HepG2 (cell line): ENCODE data around the gene NDUFB7. TPM values are rescaled to one million over a fixed set of nuclear protein-coding genes. Genes with fewer than 3 reads are reported as not detected.

Experiments used
- ATAC-seq: fragments of 200-7000 bp; cut with Tn5 transposase; 3 replicates; pipeline ENCODE4 v1.9.1; 2020; ENCODE audit warnings: mild to moderate bottlenecking, moderate library complexity
- BruUV-seq: library from RNA; stranded (reverse); fragments of 400-500 nt; replicated peaks from 2 replicates; lab custom pipeline; 2021; lab: Mats Ljungman, UMichigan
- CTCF ChIA-PET: fragments of 300-600 bp; formaldehyde crosslinking; extraction: SDS; loops from one replicate; lab custom pipeline; 2021; ENCODE audit warnings: low total read pairs, inconsistent platforms, low intra/inter-chr PET ratio; lab: Yijun Ruan, JAX
- POLR2A ChIA-PET: fragments of 350-600 bp; sonication (Branson Sonifier 250); formaldehyde crosslinking; loops from one replicate; lab custom pipeline; 2020; ENCODE audit warnings: antibody characterized with exemption, inconsistent platforms; lab: Yijun Ruan, JAX
- DNase-seq: peaks from one replicate; pipeline ENCODE4 v3.0.0-alpha.2; 2015; ENCODE audit warnings: low spot score
- FAIRE-seq: peaks from 3 replicates; lab custom pipeline; 2011; peaks lifted over from hg19 to GRCh38; lab: Jason Lieb, UNC
- H2AFZ ChIP-seq: one replicate; pipeline ENCODE4 v1.6.1; 2011; ENCODE audit warnings: low read length, inconsistent platforms
- H3K27ac ChIP-seq: fragments of 300-600 bp; 3 replicates; pipeline ENCODE4 v1.8.0; 2011; ENCODE audit warnings: mixed run types, mild to moderate bottlenecking, mixed read lengths, low read length, inconsistent platforms; ENCODE audit not compliant: insufficient read depth; ENCODE audit errors: extremely low read length
- H3K27me3 ChIP-seq, 2 experiments: fragments of 200-600 bp in 1 of 2; 2 replicates in 1 of 2; 3 replicates in 1 of 2; pipeline versions ENCODE4 v1.6.0 to v1.8.0; 2011; ENCODE audit warnings: low read length in 2 of 2, mild to moderate bottlenecking in 2 of 2, moderate library complexity in 2 of 2, inconsistent platforms in 1 of 2; ENCODE audit not compliant: insufficient read depth in 2 of 2, control insufficient read depth in 1 of 2
- H3K36me3 ChIP-seq, 2 experiments: fragments of 200-600 bp in 1 of 2; replicated peaks in 1 of 2; 2 replicates in 1 of 2; 3 replicates in 1 of 2; pipeline versions ENCODE4 v1.5.1 to v1.8.0; 2011; ENCODE audit warnings: low read length in 2 of 2, inconsistent platforms in 1 of 2; ENCODE audit not compliant: insufficient read depth in 2 of 2, control insufficient read depth in 1 of 2
- H3K4me1 ChIP-seq: 2 replicates; pipeline ENCODE4 v1.5.1; 2012; ENCODE audit warnings: low read length, inconsistent platforms; ENCODE audit not compliant: insufficient read depth
- H3K4me2 ChIP-seq: 2 replicates; pipeline ENCODE4 v1.6.0; 2011; ENCODE audit warnings: low read depth, low read length, inconsistent platforms
- H3K4me3 ChIP-seq, 3 experiments: fragments of 200-600 bp in 1 of 3; sonication (generic), shearing (Covaris generic) in 1 of 3; replicated peaks in 1 of 3; 2 replicates each; pipeline ENCODE4 v1.5.1; 2011 to 2016; ENCODE audit warnings: low read length in 3 of 3, inconsistent platforms in 2 of 3, low read depth in 2 of 3, mild to moderate bottlenecking in 2 of 3, control low read depth in 1 of 3, mixed read lengths in 1 of 3; ENCODE audit not compliant: insufficient read depth in 1 of 3
- H3K79me2 ChIP-seq: one replicate; pipeline ENCODE4 v1.6.1; 2011; ENCODE audit warnings: low read length, inconsistent platforms; ENCODE audit not compliant: insufficient read depth
- H3K9ac ChIP-seq: 2 replicates; pipeline ENCODE4 v1.6.0; 2011; ENCODE audit warnings: mild to moderate bottlenecking, low read depth, low read length, inconsistent platforms; ENCODE audit not compliant: insufficient read depth
- H3K9me3 ChIP-seq: 2 replicates; pipeline ENCODE4 v1.5.1; 2012; ENCODE audit warnings: mild to moderate bottlenecking, low read length
- H4K20me1 ChIP-seq: 2 replicates; pipeline ENCODE4 v1.6.0; 2011; ENCODE audit warnings: inconsistent platforms, mild to moderate bottlenecking, low read length, moderate library complexity; ENCODE audit not compliant: insufficient read depth
- ATF4 ChIP-seq, 2 experiments: fragments of 450-650 bp in 1 of 2; sonication (generic) in 1 of 2; formaldehyde crosslinking; IDR thresholded peaks; 2 replicates each; pipeline versions ENCODE4 v1.5.0 to v1.8.0; 2020 to 2022; ENCODE audit warnings: mild to moderate bottlenecking in 1 of 2, missing genetic modification reagents in 1 of 2
- CSRNP1 ChIP-seq: sonication (generic); formaldehyde crosslinking; IDR thresholded peaks from 2 replicates; pipeline ENCODE4 v1.8.1; 2023; ENCODE audit warnings: mild to moderate bottlenecking, missing genetic modification reagents
- GABPB1 ChIP-seq: IDR thresholded peaks from 2 replicates; pipeline ENCODE4 v1.6.1; 2016; ENCODE audit warnings: mild to moderate bottlenecking, missing genetic modification reagents, moderate library complexity, missing compliant biosample characterization
- KLF15 ChIP-seq: sonication (generic); formaldehyde crosslinking; IDR thresholded peaks from 2 replicates; pipeline ENCODE4 v1.8.1; 2023; ENCODE audit warnings: borderline replicate concordance, mild to moderate bottlenecking, inconsistent platforms, missing genetic modification reagents, mixed read lengths
- NFKBIZ ChIP-seq: IDR thresholded peaks from 2 replicates; pipeline ENCODE4 v1.6.1; 2018; ENCODE audit warnings: missing genetic modification reagents, missing compliant biosample characterization
- NFYC ChIP-seq: IDR thresholded peaks from 2 replicates; pipeline ENCODE4 v1.6.1; 2016; ENCODE audit warnings: missing genetic modification reagents, missing compliant biosample characterization
- PAWR ChIP-seq: sonication (generic); formaldehyde crosslinking; IDR thresholded peaks from 2 replicates; pipeline ENCODE4 v1.4.0; 2020; ENCODE audit warnings: missing genetic modification reagents, mild to moderate bottlenecking, borderline replicate concordance
- PAX8 ChIP-seq: sonication (generic); formaldehyde crosslinking; IDR thresholded peaks from 2 replicates; pipeline ENCODE4 v1.8.0; 2022; ENCODE audit warnings: mild to moderate bottlenecking, missing genetic modification reagents, borderline replicate concordance
- POGK ChIP-seq: sonication (generic); formaldehyde crosslinking; conservative IDR thresholded peaks from 2 replicates; pipeline ENCODE4 v1.8.0; 2022; ENCODE audit warnings: mild to moderate bottlenecking, moderate library complexity, missing genetic modification reagents
- SKI ChIP-seq: fragments of 450-650 bp; IDR thresholded peaks from one replicate; pipeline ENCODE4 v1.6.1; 2018; ENCODE audit warnings: mild to moderate bottlenecking; ENCODE audit not compliant: partially characterized antibody
- TOPORS ChIP-seq: sonication (generic); formaldehyde crosslinking; IDR thresholded peaks from 2 replicates; pipeline ENCODE4 v1.8.0; 2023; ENCODE audit warnings: mild to moderate bottlenecking, missing genetic modification reagents
- ZBTB1 ChIP-seq: sonication (generic); formaldehyde crosslinking; IDR thresholded peaks from 2 replicates; pipeline ENCODE4 v1.4.0; 2020; ENCODE audit warnings: missing genetic modification reagents, borderline replicate concordance
- ZBTB25 ChIP-seq: IDR thresholded peaks from 2 replicates; pipeline ENCODE4 v1.6.1; 2018; ENCODE audit warnings: missing genetic modification reagents
- ZNF629 ChIP-seq: sonication (generic); formaldehyde crosslinking; conservative IDR thresholded peaks from 2 replicates; pipeline ENCODE4 v1.5.0; 2020; ENCODE audit warnings: missing genetic modification reagents
- WGBS: methylation state at CpG from one replicate; pipeline ENCODE4 v1.1.6; 2017; ENCODE audit warnings: low lambda C conversion rate; 5-methylcytosine and 5-hydroxymethylcytosine counted together
- in situ Hi-C: cut with HindIII; loops from 2 replicates; pipeline ENCODE4 v1.10.0; 2017; ENCODE audit warnings: low pct_unique_long_range_greater_than_20kb; ENCODE audit not compliant: extremely low pct_ligation_motif_present
- intact Hi-C: fragments of 100-400 bp; cut with micrococcal nuclease; formaldehyde crosslinking; loops from one replicate; pipeline ENCODE4 v1.10.0; 2022; ENCODE audit not compliant: unreplicated experiment
- polyA plus RNA-seq, 8 experiments: library from polyadenylated mRNA; depleted of rRNA in 3 of 8; stranded (reverse) in 7 of 8; unstranded in 1 of 8; fragments of >200 nt; fragmentation: Illumina TruSeq in 4 of 8; extraction: Trizol in 4 of 8; gene quantifications; 2 replicates each; pipeline versions ENCODE4 v1.2.1 to v1.2.3, GENCODE V29; 2011 to 2016; ENCODE audit warnings: low read depth in 4 of 8, missing spikeins in 1 of 8, mixed read lengths in 1 of 8; ENCODE audit not compliant: insufficient read depth in 1 of 8
- total RNA-seq, 5 experiments: library from RNA; depleted of rRNA; stranded (reverse); fragments of >200 nt; fragmentation: Illumina TruSeq; extraction: Trizol; gene quantifications; 2 replicates each; pipeline ENCODE4 v1.2.3, GENCODE V29; 2016; ENCODE audit warnings: low read depth in 1 of 5

NDUFB7 gene
- total and polyA plus RNA-seq, 2 of the 13 experiments (the other 11 are each of a cell fraction or from before 2014, with no cell fraction given) = 156 to 198 TPM

GRCh38 chr19:14519860-14520407, 51.9 kb downstream of the NDUFB7 start (continued):
- TF ChIP-seq CSRNP1 (CRISPR knock-in tag) (0 out of 2 replicates have a peak, but pooled peaks have one; percentile 35), ZBTB1 (CRISPR knock-in tag) (no peak), GABPB1 (CRISPR knock-in tag) (0 out of 2 replicates have a peak, but pooled peaks have one; percentile 36), SKI (peak; percentile 66), ZNF629 (0 out of 2 replicates have a peak, but pooled peaks have one; percentile 15), PAX8 (CRISPR knock-in tag) (no peak)

GRCh38 chr19:14519245-14519859, 52.5 kb downstream of the NDUFB7 start:
- Histone ChIP-seq H3K27ac (peak overlapping the region; percentile 97), H3K27me3 (no peaks in the 10 kb centered on the region; a peak in 1 of 5 replicates), H4K20me1 (peaks cover 32% of the 10 kb centered on the region), H3K4me3 (peak overlapping the region in 2 of 3 experiments; percentile 57 to 70; a peak in 3 of 6 replicates), H2AFZ (no peak overlapping the region), H3K4me2 (peak overlapping the region; percentile 75), H3K79me2 (peaks cover 37% of the 10 kb centered on the region), H3K36me3 (peaks cover 9 to 22% of the 10 kb centered on the region in 2 experiments), H3K9ac (peak overlapping the region; percentile 81), H3K4me1 (peaks cover 66% of the 10 kb centered on the region), H3K9me3 (no peaks in the 10 kb centered on the region)
- intact Hi-C loops = no loop called here
- ChIA-PET CTCF (no interaction called here), POLR2A (interaction anchor here (0.9 to 5.8 kb wide), 14 partner anchors 9 to 170 kb away, joined by 3 to 123 read pairs (median 8); partner anchors contain the start of genes GIPC1, NDUFB7, TECR and ZNF333)
- no peak for ATAC-seq
- WGBS = 62% methylated on average over 22 of the region's 22 CpGs
- FAIRE-seq = no peak
- no TSS peak for BruUV-seq
- no peak for DNase-seq
- in situ Hi-C loops = no loop called here
- TF ChIP-seq ZBTB25 (CRISPR knock-in tag) = no peak
- no peak for TF ChIP-seq TOPORS
- TF ChIP-seq NFKBIZ (CRISPR knock-in tag) = 0 out of 2 replicates have a peak, but pooled peaks have one; percentile 12
- TF ChIP-seq PAWR = no peak
- no peak for TF ChIP-seq ATF4 (CRISPR knock-in tag; IDR thresholded peaks at IDR 0.05)
- no peak for TF ChIP-seq POGK (CRISPR knock-in tag)
- no peak for TF ChIP-seq KLF15 (CRISPR knock-in tag)
- TF ChIP-seq NFYC (CRISPR knock-in tag) = no peak
